ENCODE data around the gene EFCAB8.
"Not testable (repeated sequence)": the region's sequence is repeated elsewhere in the genome, so short reads cannot be mapped to it uniquely, and the experiment has no call there.

The EFCAB8 gene

GRCh38 chr20:32904678-32905077 lies 46.0 kb downstream of the EFCAB8 start:
- H2BK120ac ChIP-seq (ENCODE audit: low read depth, low read length); H3K4ac ChIP-seq (ENCODE audit: low read depth in 1 of 2, low read length in 2 of 2); H3K4me2 ChIP-seq (ENCODE audit: low read length, poor library complexity, severe bottlenecking); H3K9ac ChIP-seq (ENCODE audit: low read length); H2BK12ac ChIP-seq (ENCODE audit: low read length in 2 of 2); H2BK15ac ChIP-seq (ENCODE audit: low read depth, poor library complexity, severe bottlenecking); H3K4me1 ChIP-seq (ENCODE audit: control insufficient read depth, insufficient read depth, low read depth, low read length); H3K79me1 ChIP-seq (replicated peaks; ENCODE audit: low read length, poor library complexity, severe bottlenecking); H3K36me3 ChIP-seq (ENCODE audit: control insufficient read depth in 1 of 2, insufficient read depth in 2 of 2, low read depth in 1 of 2, low read length in 2 of 2); H3K18ac ChIP-seq (ENCODE audit: low read depth in 1 of 2, low read length in 2 of 2); DNase-seq; H3K27ac ChIP-seq (ENCODE audit: low read length, poor library complexity, severe bottlenecking); H3K4me3 ChIP-seq (ENCODE audit: insufficient read depth in 1 of 2, low read depth in 1 of 2, low read length in 2 of 2); H3K14ac ChIP-seq (ENCODE audit: low read length in 2 of 2); H4K8ac ChIP-seq (ENCODE audit: low read length); H3K9me3 ChIP-seq (ENCODE audit: control insufficient read depth, low read length); H2AK5ac ChIP-seq (ENCODE audit: low read length, severe bottlenecking); H3K23ac ChIP-seq (ENCODE audit: low read length in 2 of 2); H4K91ac ChIP-seq (ENCODE audit: low read length); H2BK5ac ChIP-seq (ENCODE audit: low read depth, low read length, poor library complexity, severe bottlenecking); H2AFZ ChIP-seq (ENCODE audit: low read depth, low read length): not testable (repeated sequence)
- peaks cover 12 to 40% of the 10 kb centered on the region in 2 experiments for H3K27me3 ChIP-seq (ENCODE audit: control insufficient read depth in 1 of 2, insufficient read depth in 1 of 2, low read length in 2 of 2)
- 88% methylated on average over 7 of the region's 7 CpGs for WGBS

GRCh38 chr20:32906200-32906599 lies 47.5 kb downstream of the EFCAB8 start:
- Histone ChIP-seq H3K4me2 (ENCODE audit: low read length, poor library complexity, severe bottlenecking) (no peak overlapping the region), H2BK15ac (ENCODE audit: low read depth, poor library complexity, severe bottlenecking) (no peak overlapping the region), H3K4me3 (ENCODE audit: insufficient read depth in 1 of 2, low read depth in 1 of 2, low read length in 2 of 2) (no peak overlapping the region), H3K23ac (ENCODE audit: low read length in 2 of 2) (no peak overlapping the region), H3K4ac (ENCODE audit: low read depth in 1 of 2, low read length in 2 of 2) (no peak overlapping the region), H3K27me3 (ENCODE audit: control insufficient read depth in 1 of 2, insufficient read depth in 1 of 2, low read length in 2 of 2) (peaks cover 12 to 43% of the 10 kb centered on the region in 2 experiments), H3K36me3 (ENCODE audit: control insufficient read depth in 1 of 2, insufficient read depth in 2 of 2, low read depth in 1 of 2, low read length in 2 of 2) (no peaks in the 10 kb centered on the region), H2BK12ac (ENCODE audit: low read length in 2 of 2) (no peak overlapping the region), H3K27ac (ENCODE audit: low read length, poor library complexity, severe bottlenecking) (no peak overlapping the region), H2AFZ (ENCODE audit: low read depth, low read length) (no peak overlapping the region), H2AK5ac (ENCODE audit: low read length, severe bottlenecking) (no peak overlapping the region), H4K91ac (ENCODE audit: low read length) (no peak overlapping the region), H4K8ac (ENCODE audit: low read length) (no peak overlapping the region), H2BK120ac (ENCODE audit: low read depth, low read length) (no peak overlapping the region), H3K4me1 (ENCODE audit: control insufficient read depth, insufficient read depth, low read depth, low read length) (no peaks in the 10 kb centered on the region), H2BK5ac (ENCODE audit: low read depth, low read length, poor library complexity, severe bottlenecking) (no peak overlapping the region), H3K14ac (ENCODE audit: low read length in 2 of 2) (no peak overlapping the region), H3K9ac (ENCODE audit: low read length) (no peak overlapping the region), H3K18ac (ENCODE audit: low read depth in 1 of 2, low read length in 2 of 2) (no peak overlapping the region), H3K79me1 (replicated peaks; ENCODE audit: low read length, poor library complexity, severe bottlenecking) (no peaks in the 10 kb centered on the region), H3K9me3 (ENCODE audit: control insufficient read depth, low read length) (no peaks in the 10 kb centered on the region)
- no peak for DNase-seq
- WGBS, result 47% methylated on average over 3 of the region's 4 CpGs

- Histone ChIP-seq H3K4me2 (ENCODE audit: low read length, poor library complexity, severe bottlenecking) (no peak overlapping the region), H2BK12ac (ENCODE audit: low read length in 2 of 2) (no peak overlapping the region), H3K27ac (ENCODE audit: low read length, poor library complexity, severe bottlenecking) (no peak overlapping the region), H2BK15ac (ENCODE audit: low read depth, poor library complexity, severe bottlenecking) (no peak overlapping the region), H2AFZ (ENCODE audit: low read depth, low read length) (no peak overlapping the region), H3K9me3 (ENCODE audit: control insufficient read depth, low read length) (no peaks in the 10 kb centered on the region), H2BK5ac (ENCODE audit: low read depth, low read length, poor library complexity, severe bottlenecking) (no peak overlapping the region), H4K91ac (ENCODE audit: low read length) (no peak overlapping the region), H4K8ac (ENCODE audit: low read length) (no peak overlapping the region), H3K4ac (ENCODE audit: low read depth in 1 of 2, low read length in 2 of 2) (no peak overlapping the region), H3K27me3 (ENCODE audit: control insufficient read depth in 1 of 2, insufficient read depth in 1 of 2, low read length in 2 of 2) (peaks cover 12 to 43% of the 10 kb centered on the region in 2 experiments), H3K14ac (ENCODE audit: low read length in 2 of 2) (no peak overlapping the region), H3K23ac (ENCODE audit: low read length in 2 of 2) (no peak overlapping the region), H3K79me1 (replicated peaks; ENCODE audit: low read length, poor library complexity, severe bottlenecking) (no peaks in the 10 kb centered on the region), H2BK120ac (ENCODE audit: low read depth, low read length) (no peak overlapping the region), H3K9ac (ENCODE audit: low read length) (no peak overlapping the region), H2AK5ac (ENCODE audit: low read length, severe bottlenecking) (no peak overlapping the region), H3K4me1 (ENCODE audit: control insufficient read depth, insufficient read depth, low read depth, low read length) (no peaks in the 10 kb centered on the region), H3K36me3 (ENCODE audit: control insufficient read depth in 1 of 2, insufficient read depth in 2 of 2, low read depth in 1 of 2, low read length in 2 of 2) (no peaks in the 10 kb centered on the region), H3K4me3 (ENCODE audit: insufficient read depth in 1 of 2, low read depth in 1 of 2, low read length in 2 of 2) (no peak overlapping the region), H3K18ac (ENCODE audit: low read depth in 1 of 2, low read length in 2 of 2) (no peak overlapping the region)
- DNase-seq, result no peak
- WGBS, result 72% methylated on average over 13 of the region's 13 CpGs
These were observed 48.3 kb downstream of the EFCAB8 start for GRCh38 chr20:32906871-32907495.

GRCh38 chr20:32907886-32908285 lies 49.2 kb downstream of the EFCAB8 start:
- Histone ChIP-seq H3K27ac (ENCODE audit: low read length, poor library complexity, severe bottlenecking) (no peak overlapping the region), H3K27me3 (ENCODE audit: control insufficient read depth in 1 of 2, insufficient read depth in 1 of 2, low read length in 2 of 2) (peaks cover 12 to 43% of the 10 kb centered on the region in 2 experiments), H2BK15ac (ENCODE audit: low read depth, poor library complexity, severe bottlenecking) (no peak overlapping the region), H2BK12ac (ENCODE audit: low read length in 2 of 2) (no peak overlapping the region), H3K14ac (ENCODE audit: low read length in 2 of 2) (no peak overlapping the region), H2AFZ (ENCODE audit: low read depth, low read length) (no peak overlapping the region), H3K36me3 (ENCODE audit: control insufficient read depth in 1 of 2, insufficient read depth in 2 of 2, low read depth in 1 of 2, low read length in 2 of 2) (no peaks in the 10 kb centered on the region), H2BK120ac (ENCODE audit: low read depth, low read length) (no peak overlapping the region), H2AK5ac (ENCODE audit: low read length, severe bottlenecking) (no peak overlapping the region), H3K18ac (ENCODE audit: low read depth in 1 of 2, low read length in 2 of 2) (no peak overlapping the region), H4K8ac (ENCODE audit: low read length) (no peak overlapping the region), H3K4ac (ENCODE audit: low read depth in 1 of 2, low read length in 2 of 2) (no peak overlapping the region), H4K91ac (ENCODE audit: low read length) (no peak overlapping the region), H2BK5ac (ENCODE audit: low read depth, low read length, poor library complexity, severe bottlenecking) (no peak overlapping the region), H3K4me1 (ENCODE audit: control insufficient read depth, insufficient read depth, low read depth, low read length) (no peaks in the 10 kb centered on the region), H3K4me3 (ENCODE audit: insufficient read depth in 1 of 2, low read depth in 1 of 2, low read length in 2 of 2) (no peak overlapping the region), H3K9ac (ENCODE audit: low read length) (no peak overlapping the region), H3K9me3 (ENCODE audit: control insufficient read depth, low read length) (no peaks in the 10 kb centered on the region), H3K4me2 (ENCODE audit: low read length, poor library complexity, severe bottlenecking) (no peak overlapping the region), H3K79me1 (replicated peaks; ENCODE audit: low read length, poor library complexity, severe bottlenecking) (no peaks in the 10 kb centered on the region), H3K23ac (ENCODE audit: low read length in 2 of 2) (no peak overlapping the region)
- DNase-seq, result no peak
- 86% methylated on average over 13 of the region's 13 CpGs for WGBS
